Hepatocyte (in vitro differentiated cells): Measurements from ENCODE around the gene FAM135A. TPM values are rescaled to one million over a fixed set of nuclear protein-coding genes. Genes with fewer than 3 reads are reported as not detected.

Source experiments
- DNase-seq: peaks from one replicate; pipeline ENCODE4 v3.0.0-alpha.2; 2016; ENCODE audit warnings: low spot score
- H2AFZ ChIP-seq: fragments of 200-600 bp; sonication (generic); 2 replicates; pipeline ENCODE4 v1.6.0; 2016; ENCODE audit warnings: antibody characterized with exemption, mild to moderate bottlenecking
- H3K27ac ChIP-seq: fragments of 200-600 bp; sonication (generic); 2 replicates; pipeline ENCODE4 v1.5.1; 2016; ENCODE audit warnings: mild to moderate bottlenecking
- H3K27me3 ChIP-seq: fragments of 200-600 bp; sonication (generic); 2 replicates; pipeline ENCODE4 v1.6.1; 2016
- H3K36me3 ChIP-seq: fragments of 200-600 bp; sonication (generic); replicated peaks from 2 replicates; pipeline ENCODE4 v1.5.1; 2016; ENCODE audit warnings: low read depth; ENCODE audit not compliant: insufficient read depth
- H3K4me1 ChIP-seq: fragments of 200-600 bp; sonication (generic); 2 replicates; pipeline ENCODE4 v1.5.1; 2016; ENCODE audit warnings: mild to moderate bottlenecking, moderate library complexity; ENCODE audit not compliant: insufficient read depth
- H3K4me2 ChIP-seq: fragments of 200-600 bp; sonication (generic); 2 replicates; pipeline ENCODE4 v1.6.0; 2016
- H3K4me3 ChIP-seq: fragments of 200-600 bp; sonication (generic); 2 replicates; pipeline ENCODE4 v1.5.1; 2016; ENCODE audit warnings: mild to moderate bottlenecking
- H3K79me2 ChIP-seq: fragments of 200-600 bp; sonication (generic); 2 replicates; pipeline ENCODE4 v1.6.0; 2017; ENCODE audit warnings: mild to moderate bottlenecking
- H3K9me2 ChIP-seq: fragments of 200-600 bp; sonication (generic); replicated peaks from 2 replicates; pipeline ENCODE4 v1.6.0; 2017; ENCODE audit warnings: mild to moderate bottlenecking; ENCODE audit not compliant: insufficient read depth
- H3K9me3 ChIP-seq: fragments of 200-600 bp; sonication (generic); 2 replicates; pipeline ENCODE4 v1.5.1; 2016; ENCODE audit warnings: low read depth, mild to moderate bottlenecking
- H4K20me1 ChIP-seq: fragments of 200-600 bp; sonication (generic); 2 replicates; pipeline ENCODE4 v1.6.0; 2016; ENCODE audit warnings: mild to moderate bottlenecking; ENCODE audit not compliant: insufficient read depth, poor library complexity, severe bottlenecking
- EZH2 ChIP-seq: fragments of 200-600 bp; sonication (generic); IDR thresholded peaks from 2 replicates; pipeline ENCODE4 v1.6.1; 2016; ENCODE audit warnings: antibody characterized with exemption, mild to moderate bottlenecking, borderline replicate concordance
- EZH2phosphoT487 ChIP-seq: fragments of 200-600 bp; sonication (generic); IDR thresholded peaks from one replicate; pipeline ENCODE4 v1.6.1; 2018; ENCODE audit warnings: antibody characterized with exemption, mild to moderate bottlenecking, low read depth, moderate library complexity; ENCODE audit not compliant: unreplicated experiment, severe bottlenecking
- WGBS: methylation state at CpG from one replicate; pipeline ENCODE4 v1.1.6; 2016; ENCODE audit warnings: low lambda C conversion rate; ENCODE audit errors: missing lambda C conversion rate; 5-methylcytosine and 5-hydroxymethylcytosine counted together
- polyA plus RNA-seq: library from polyadenylated mRNA; unstranded; fragments of >200 nt; fragmentation: Nextera tagmentation; extraction: Ambion mirVana; gene quantifications from 2 replicates; pipeline ENCODE4 v1.2.1, GENCODE V29; 2016
- total RNA-seq: library from RNA; depleted of rRNA; stranded (reverse); fragments of >200 nt; gene quantifications from 2 replicates; pipeline ENCODE4 v1.2.3, GENCODE V29; 2014
- TF ChIP-seq, protein P1 (sequence below): fragments of 200-600 bp; sonication (generic); IDR thresholded peaks from 2 replicates; pipeline ENCODE4 v1.5.1; 2016; ENCODE audit warnings: antibody characterized with exemption, mild to moderate bottlenecking; ENCODE audit not compliant: poor library complexity

Gene FAM135A
- total and polyA plus RNA-seq, 2 experiments from 2014 or later, result 19.0 to 78.4 TPM

DNA sequence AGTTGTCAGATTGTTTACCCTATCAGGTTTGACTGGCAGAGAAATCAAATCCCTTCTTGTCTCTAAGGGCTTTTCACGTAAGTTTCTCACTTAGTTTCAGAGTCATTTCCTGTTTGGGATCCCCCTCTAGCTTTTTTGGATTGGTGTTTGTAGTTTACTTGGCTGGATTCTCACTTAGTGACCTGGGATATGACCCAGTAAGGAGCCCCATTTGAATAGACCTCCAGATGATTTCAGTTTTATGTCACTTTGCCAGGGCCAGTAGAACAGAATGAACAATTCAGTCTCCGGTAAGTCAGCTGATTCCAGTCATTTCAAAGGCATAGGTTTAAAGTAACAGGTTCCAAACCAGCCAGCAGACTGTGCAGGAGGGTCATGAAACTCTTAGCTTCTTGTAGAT lies 8.2 kb downstream of the FAM135A start:
- peaks cover 87% of the 10 kb centered on the region for H3K79me2 ChIP-seq
- H3K4me1 ChIP-seq, result no peaks in the 10 kb centered on the region
- WGBS, result 84% methylated on average over 2 of the region's 2 CpGs
- TF ChIP-seq, protein P1, sequence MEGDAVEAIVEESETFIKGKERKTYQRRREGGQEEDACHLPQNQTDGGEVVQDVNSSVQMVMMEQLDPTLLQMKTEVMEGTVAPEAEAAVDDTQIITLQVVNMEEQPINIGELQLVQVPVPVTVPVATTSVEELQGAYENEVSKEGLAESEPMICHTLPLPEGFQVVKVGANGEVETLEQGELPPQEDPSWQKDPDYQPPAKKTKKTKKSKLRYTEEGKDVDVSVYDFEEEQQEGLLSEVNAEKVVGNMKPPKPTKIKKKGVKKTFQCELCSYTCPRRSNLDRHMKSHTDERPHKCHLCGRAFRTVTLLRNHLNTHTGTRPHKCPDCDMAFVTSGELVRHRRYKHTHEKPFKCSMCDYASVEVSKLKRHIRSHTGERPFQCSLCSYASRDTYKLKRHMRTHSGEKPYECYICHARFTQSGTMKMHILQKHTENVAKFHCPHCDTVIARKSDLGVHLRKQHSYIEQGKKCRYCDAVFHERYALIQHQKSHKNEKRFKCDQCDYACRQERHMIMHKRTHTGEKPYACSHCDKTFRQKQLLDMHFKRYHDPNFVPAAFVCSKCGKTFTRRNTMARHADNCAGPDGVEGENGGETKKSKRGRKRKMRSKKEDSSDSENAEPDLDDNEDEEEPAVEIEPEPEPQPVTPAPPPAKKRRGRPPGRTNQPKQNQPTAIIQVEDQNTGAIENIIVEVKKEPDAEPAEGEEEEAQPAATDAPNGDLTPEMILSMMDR, result no peak
- TF ChIP-seq EZH2phosphoT487 (no peak), EZH2 (no peak)
- H4K20me1 ChIP-seq, result no peaks in the 10 kb centered on the region
- H3K36me3 ChIP-seq, result no peaks in the 10 kb centered on the region
- no peaks in the 10 kb centered on the region for H3K9me2 ChIP-seq
- H3K27ac ChIP-seq, result no peak overlapping the region
- H3K9me3 ChIP-seq, result no peaks in the 10 kb centered on the region
- H3K4me2 ChIP-seq, result no peak overlapping the region
- H3K27me3 ChIP-seq, result no peaks in the 10 kb centered on the region
- no peak overlapping the region for H3K4me3 ChIP-seq
- no peak overlapping the region for H2AFZ ChIP-seq
- no peak for DNase-seq

DNA sequence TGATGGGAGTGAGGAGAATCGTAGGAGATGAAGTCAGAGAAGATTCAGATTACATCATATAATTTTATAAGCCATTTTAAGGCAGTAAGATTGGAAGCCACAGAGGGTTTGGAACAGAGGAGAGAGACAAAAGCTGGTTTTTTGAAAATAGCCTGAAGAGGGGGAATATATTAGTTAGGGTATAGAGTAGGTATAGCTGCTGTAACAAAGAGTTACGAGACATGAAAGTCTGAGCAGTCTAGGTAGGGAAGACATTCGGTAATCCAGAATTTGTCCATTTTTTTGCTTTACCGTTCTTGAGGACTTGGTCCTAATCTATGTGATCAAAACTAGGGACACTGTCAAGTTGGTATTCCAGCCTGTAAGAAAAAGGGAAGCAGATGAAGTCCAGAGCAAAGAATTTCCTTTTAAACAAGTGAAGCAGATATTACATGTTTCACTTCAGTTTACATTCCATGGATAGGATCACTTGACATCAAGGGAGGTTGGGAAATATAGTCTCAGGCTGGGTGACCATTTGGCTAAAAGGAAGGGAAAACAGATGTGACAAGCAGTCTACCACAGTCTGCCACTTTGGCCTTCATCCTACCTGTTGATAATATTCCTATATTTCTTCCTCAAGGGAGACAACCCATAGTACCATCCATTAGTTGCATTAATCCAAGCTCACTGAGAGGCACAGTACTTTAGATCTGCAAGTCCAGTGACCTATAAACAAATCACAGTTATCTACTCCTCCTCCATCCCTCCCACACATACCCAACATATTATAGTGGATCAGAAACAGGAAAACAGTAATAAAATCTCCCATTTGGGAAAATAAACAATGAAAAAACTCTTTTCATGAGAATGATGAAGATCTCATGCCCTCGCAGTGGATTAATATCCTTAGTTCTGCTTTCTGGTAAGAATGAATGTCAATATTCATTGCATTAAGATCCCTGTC lies 10.2 kb downstream of the FAM135A start:
- peaks cover 67% of the 10 kb centered on the region for H3K79me2 ChIP-seq
- H3K27me3 ChIP-seq, result no peaks in the 10 kb centered on the region
- H3K4me2 ChIP-seq, result no peak overlapping the region
- no peaks in the 10 kb centered on the region for H3K9me3 ChIP-seq
- TF ChIP-seq, protein P1, result no peak
- TF ChIP-seq EZH2phosphoT487 (no peak), EZH2 (no peak)
- WGBS, result 84% methylated on average over 5 of the region's 5 CpGs
- H3K4me1 ChIP-seq, result no peaks in the 10 kb centered on the region
- H3K27ac ChIP-seq, result no peak overlapping the region
- no peaks in the 10 kb centered on the region for H4K20me1 ChIP-seq
- no peak overlapping the region for H2AFZ ChIP-seq
- no peaks in the 10 kb centered on the region for H3K36me3 ChIP-seq
- H3K9me2 ChIP-seq, result no peaks in the 10 kb centered on the region
- no peak overlapping the region for H3K4me3 ChIP-seq
- DNase-seq, result no peak

DNA sequence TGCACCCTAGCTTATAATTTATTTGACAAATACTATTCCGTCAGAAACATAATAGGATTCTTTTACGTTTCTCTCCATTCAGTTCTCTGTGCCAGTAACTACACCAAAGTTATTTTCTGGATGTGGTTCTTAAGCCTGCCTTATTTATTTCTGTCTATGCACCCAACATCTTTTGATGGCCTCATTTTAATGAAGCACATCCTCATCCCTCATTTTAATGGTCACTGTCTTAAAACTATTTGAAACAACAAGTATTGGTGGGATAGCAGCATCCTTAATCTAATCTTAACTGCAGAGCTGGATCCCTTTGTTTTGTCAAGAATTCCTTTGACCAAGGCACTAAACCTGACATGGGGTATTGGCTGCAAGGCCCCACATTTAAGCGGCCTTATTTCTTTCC lies 11.0 kb downstream of the FAM135A start:
- no peaks in the 10 kb centered on the region for H3K36me3 ChIP-seq
- H2AFZ ChIP-seq, result no peak overlapping the region
- TF ChIP-seq EZH2phosphoT487, result no peak
- TF ChIP-seq, protein P1, result no peak
- TF ChIP-seq EZH2, result no peak
- 90% methylated on average over 3 of the region's 3 CpGs for WGBS
- H3K79me2 ChIP-seq, result peaks cover 59% of the 10 kb centered on the region
- H4K20me1 ChIP-seq, result no peaks in the 10 kb centered on the region
- no peaks in the 10 kb centered on the region for H3K9me3 ChIP-seq
- no peaks in the 10 kb centered on the region for H3K9me2 ChIP-seq
- H3K4me3 ChIP-seq, result no peak overlapping the region
- no peak for DNase-seq
- H3K4me1 ChIP-seq, result no peaks in the 10 kb centered on the region
- H3K27me3 ChIP-seq, result no peaks in the 10 kb centered on the region
- H3K27ac ChIP-seq, result no peak overlapping the region
- no peak overlapping the region for H3K4me2 ChIP-seq
